HG03571 (cell line): ENCODE results near the gene ANGPTL7.
"Not testable (repeated sequence)": the region's sequence is repeated elsewhere in the genome, so short reads cannot be mapped to it uniquely, and the experiment has no call there.

ENCODE experiments used
- ATAC-seq: cut with Tn5 transposase; IDR thresholded peaks from one replicate; pipeline ENCODE4 v1.9.1; 2021; ENCODE audit not compliant: unreplicated experiment

Gene ANGPTL7, protein sequence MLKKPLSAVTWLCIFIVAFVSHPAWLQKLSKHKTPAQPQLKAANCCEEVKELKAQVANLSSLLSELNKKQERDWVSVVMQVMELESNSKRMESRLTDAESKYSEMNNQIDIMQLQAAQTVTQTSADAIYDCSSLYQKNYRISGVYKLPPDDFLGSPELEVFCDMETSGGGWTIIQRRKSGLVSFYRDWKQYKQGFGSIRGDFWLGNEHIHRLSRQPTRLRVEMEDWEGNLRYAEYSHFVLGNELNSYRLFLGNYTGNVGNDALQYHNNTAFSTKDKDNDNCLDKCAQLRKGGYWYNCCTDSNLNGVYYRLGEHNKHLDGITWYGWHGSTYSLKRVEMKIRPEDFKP

DNA sequence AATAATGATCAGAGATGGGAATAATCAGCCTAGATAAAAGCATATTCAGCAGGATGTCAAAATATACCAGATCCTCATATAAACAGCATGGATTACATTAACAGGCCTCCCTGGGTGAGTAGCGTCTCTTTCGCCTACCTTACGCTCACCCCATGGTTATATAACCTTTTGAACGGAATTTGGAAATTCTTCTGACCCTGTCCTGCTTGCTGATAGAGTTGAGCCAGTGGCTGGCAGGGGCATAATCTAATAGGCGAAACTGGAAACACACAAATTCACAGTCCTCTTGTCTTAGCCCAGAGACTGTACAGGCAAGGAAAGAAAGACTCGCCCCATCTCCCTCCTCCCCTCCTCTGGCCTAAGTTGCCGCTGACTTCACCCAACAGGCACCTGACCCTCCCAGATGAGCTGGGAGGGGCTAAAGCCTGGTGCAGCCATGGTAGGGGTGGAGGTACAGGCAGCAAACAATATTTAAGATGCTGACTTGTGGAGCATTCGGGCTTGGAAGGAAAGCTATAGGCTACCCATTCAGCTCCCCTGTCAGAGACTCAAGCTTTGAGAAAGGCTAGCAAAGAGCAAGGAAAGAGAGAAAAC, at the start of gene ANGPTL7:
ANGPTL7 (plus strand) TSS at position 498 of the 594 bp plus-strand sequence. CDS start 225 bp downstream, outside the sequence.
- ATAC-seq = no peak

DNA sequence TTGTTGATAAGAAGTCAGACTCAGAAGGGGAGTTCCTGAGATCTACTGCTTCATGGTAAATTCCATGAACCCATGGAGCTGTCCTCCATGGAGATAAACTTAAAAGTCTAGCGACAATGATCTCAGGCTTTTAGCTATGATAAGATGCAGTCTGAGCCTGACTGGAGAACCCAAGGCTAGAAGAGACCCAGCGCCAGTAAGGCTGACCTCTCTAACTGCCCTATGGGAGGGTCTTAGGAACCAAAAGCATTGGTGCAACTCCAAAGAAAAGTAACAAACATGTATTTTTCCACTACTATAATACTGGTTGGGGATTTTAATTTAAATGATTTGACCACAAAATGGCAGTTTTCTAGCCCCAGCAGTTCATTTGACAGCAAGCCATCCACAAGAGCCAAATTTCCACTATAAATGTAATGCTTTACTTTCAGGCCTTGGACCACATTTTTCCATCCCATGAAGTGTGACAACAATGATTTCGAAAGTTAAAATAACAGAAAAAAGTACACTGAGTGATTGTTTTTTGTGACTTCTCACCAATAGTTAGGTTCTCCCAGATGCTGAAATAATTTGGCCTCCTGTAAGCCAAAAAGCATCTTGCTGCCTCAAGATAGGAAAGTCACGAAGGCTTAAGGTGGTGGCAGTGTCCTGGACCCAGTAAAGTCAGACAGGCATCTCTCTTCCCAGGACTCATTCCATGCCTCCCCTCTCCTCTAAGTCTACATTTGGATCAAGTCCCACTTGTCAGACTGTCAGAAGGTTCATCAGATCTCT, 46.4 kb upstream of the ANGPTL7 start:
- ATAC-seq = no peak

DNA sequence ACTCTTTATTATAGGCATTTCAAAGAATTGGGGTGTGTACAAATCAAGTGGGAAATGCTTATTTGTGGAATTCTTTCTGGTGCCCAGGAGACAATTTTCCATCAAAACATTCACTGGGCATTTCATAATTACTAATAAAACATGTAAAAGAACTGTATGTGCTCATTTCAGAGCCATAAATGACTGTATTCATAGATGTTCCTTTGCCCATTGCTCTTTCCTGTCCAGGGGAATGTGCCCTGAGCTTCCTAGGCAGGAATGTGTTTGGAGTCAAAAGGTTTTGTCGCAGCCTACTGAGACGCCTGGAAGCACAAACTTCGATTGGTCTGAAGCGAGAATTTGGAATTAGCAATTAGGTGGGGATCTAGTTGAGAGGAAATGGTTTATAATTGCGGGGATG, 45.8 kb upstream of the ANGPTL7 start:
- no peak for ATAC-seq

DNA sequence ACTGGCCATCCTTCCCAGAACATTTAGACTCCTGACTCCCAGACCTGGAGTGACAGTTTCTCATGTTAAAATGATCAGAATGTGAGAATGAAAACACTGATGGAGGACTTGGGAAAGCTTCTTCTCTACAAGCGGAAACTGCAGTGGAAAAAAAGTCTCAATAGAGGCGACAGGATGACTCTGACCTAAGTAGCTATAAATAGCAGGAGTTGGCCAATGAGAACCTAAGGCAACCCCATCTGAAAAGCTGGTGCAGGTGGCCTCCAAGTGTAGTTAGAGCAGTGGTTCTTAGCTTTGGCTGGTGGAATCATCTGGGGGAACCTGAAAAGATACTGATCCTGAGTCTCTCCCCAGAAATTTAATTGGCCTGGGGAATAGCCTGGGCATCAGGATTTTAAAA, 45.2 kb upstream of the ANGPTL7 start:
- no peak for ATAC-seq

DNA sequence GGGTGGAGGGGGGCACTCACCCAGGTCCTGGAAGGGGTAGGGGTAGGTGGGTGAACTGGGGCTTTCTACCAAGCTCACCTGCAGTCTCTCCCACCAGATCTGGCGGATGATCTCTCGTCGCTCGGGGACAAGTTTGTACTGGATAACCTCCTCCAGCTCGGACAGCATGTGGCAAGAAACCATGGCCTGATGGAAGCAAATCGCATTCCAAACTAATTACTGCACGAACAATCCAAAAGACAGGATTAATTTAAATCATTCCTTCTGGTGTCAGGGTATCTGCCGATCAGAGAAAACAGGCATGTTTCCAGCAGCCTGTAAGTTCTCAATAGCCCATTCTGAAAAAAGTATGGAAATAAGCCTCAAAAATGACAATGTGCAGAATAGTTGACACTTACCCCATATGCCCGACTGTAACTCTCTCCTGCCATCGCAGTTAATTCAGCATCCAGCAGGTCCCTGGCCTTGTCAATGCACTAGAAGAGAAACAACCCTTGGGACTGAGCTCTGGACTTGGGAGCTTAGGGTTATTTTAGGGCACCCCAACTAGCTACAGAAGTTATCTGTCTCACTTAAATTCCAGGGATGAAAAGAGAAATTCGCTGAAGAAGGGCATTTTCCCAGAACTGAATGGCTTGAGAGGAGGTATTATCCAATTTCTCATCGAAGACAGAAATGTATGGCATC, 44.4 kb upstream of the ANGPTL7 start:
- no peak for ATAC-seq

DNA sequence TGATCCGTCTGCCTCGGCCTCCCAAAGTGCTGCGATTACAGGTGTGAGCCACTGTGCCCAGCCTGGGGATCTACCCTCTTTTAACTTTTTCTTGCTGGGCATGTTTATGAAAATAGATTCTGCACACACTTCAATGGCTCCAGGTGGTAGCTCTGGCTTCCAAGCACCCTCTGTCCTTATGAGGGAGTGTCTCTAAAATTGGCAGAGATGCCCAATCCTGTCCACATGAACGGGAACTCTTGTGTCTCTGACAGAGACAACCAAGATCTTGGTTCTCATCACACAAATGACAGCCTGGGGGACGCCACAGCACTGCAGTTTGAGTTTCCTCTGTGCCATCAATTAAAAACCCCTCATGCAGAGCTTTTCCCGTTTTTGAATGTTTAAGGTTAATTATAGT, 43.4 kb upstream of the ANGPTL7 start:
- ATAC-seq = no peak

DNA sequence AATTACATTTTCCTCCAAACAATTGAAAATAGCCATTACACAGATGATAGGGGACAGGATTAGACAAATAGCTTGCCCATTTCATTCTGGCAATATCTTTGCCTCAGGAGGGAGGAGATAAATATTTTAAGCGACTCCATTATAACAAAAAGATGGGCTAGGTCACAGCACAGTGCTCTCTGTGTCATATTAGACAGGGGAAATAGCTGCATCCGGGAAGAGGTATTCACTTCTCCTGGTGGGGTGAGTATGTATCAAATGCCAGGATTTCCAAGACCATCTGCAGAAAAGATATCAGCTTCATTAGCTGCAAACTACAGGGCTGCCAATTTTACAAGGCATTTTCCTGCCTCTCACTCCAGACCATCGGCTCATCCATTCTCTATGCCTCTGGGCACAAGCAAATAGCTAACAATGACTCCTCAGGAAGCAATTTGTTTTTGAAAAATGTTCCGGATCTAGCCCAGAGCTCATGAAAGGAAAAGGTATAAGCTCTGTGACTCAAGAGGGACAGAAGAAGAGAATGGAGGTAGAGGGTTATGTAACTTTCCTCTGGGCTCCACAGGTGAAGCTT, 41.9 kb upstream of the ANGPTL7 start:
- no peak for ATAC-seq

DNA sequence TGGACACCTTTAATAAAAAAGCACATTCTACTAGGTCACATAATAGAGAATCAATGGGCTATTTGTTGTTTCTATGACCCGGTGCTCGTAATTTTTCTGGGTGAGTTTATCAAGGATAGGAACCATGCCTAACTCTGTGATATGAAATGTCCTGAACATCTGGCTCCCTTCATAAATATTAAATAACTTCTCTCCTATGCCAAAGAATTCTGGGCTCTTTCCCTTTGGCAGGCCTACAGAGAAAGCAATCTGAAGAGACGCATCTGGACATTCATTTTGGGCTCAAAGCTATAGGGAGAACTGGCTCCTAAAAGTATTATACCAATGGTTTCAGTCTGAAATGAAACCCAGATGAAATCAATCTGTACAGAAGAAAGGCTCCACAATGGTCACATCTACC, 38.8 kb upstream of the ANGPTL7 start:
- ATAC-seq = no peak

DNA sequence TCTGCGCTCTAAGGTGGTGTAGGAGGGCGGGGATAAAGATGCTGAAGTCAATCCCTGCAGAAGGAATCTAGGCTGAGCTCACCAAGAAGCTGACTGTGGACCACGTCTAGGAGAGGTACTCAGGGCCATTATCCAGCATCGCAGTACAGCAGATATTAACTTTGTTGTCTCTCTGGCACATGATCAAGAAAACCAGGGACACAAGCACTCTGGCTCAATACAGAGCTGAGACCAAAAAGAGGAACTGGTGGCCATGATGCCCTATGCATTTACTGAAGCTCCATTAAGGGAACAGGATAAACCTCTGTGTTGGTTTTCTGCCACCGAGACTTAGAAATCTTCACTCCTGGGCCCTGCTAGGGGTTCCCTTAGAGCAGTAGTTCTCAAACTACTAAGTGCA, 38.0 kb upstream of the ANGPTL7 start:
- no peak for ATAC-seq

DNA sequence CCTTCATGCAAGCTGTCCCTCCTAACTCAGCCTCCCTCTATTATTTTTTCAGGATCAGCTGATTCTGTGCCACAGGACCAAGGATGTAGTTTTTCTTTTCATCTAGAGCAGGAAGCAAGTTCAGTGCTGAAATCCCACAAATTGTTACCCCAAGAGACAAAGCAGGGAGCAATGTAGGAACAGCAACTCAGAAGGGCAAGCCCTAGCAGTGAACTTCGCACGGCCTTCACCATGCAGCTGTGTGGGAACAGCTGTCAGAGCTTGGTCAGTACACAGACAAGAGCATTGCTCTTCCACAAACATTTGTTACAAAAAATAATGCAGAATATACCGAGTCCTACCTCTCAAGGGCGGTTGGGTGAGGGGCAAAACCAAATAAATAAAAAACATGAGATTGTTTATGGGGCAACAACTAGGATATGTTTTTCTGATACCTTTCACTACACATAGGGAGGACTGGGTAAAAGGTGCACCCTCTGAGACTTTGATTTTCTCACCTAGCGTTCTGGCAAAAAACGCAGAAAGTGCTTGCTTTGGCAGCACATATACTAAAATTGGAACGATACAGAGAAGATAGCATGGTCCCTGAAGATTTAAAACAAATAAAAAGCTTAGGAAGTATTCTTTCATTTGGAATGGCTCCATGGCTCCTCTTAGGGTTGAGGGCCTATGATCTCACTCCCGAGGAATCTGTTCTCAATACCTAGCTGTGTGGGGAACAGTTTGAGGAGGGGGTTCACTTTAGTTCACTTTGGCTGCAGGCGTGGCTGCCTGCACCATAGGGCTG, 37.1 kb upstream of the ANGPTL7 start:
- no peak for ATAC-seq

DNA sequence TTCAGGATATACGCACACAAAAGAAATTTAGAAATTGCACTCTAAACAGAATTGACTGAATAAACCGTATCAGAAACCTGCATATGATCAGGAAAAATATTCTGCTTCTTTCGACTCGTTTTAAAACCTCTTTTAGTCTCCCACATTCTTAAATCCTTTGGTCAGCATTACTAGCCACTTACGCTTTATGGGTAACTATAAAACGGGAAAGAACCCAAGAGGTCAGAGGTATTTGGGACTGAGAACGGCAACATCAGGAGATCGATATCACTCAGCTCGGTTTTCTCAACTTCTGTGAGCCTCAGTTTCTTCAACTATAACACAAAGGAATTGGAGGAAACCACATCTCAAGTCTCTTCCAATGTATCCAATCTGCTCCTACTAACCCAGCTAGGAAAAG, 36.4 kb upstream of the ANGPTL7 start:
- no peak for ATAC-seq

DNA sequence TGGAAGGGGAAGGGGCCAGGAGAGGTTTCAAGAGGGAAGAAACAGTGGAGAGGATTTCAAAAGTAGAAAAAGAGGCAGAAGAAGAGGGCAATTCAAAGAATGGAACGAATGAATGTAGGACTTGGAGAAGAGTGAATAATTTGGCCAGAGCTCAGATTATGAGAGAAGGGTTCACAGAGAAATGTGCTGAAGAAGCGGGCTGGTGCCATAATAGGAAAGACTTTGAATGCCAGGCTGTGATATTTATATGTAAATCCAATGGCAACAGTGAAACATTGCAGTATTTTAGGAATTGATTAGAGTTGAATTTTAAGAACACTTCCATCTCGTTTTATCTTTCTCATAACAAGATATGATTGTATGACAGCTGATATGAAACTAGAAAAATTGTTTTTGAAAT, 36.0 kb upstream of the ANGPTL7 start:
- ATAC-seq = no peak

DNA sequence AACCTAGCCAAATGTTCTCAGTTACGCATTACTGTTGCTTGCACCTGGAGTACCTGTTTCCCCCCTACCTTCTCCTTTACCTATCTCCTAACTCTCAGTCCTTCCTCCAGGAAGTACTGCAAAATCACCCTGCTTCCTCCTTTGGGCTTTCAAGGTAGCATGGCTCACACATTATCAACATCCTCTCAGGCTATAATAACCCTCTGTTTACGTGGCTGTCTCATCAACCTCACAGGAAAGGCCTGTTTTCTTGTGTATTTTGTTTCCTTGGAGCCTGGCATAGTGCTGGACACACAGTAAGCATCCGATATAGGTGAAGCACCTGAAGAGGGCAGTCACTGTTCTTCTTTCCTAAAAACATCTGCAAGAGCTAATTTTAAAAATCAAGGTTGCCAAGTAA, 32.7 kb upstream of the ANGPTL7 start:
- no peak for ATAC-seq

DNA sequence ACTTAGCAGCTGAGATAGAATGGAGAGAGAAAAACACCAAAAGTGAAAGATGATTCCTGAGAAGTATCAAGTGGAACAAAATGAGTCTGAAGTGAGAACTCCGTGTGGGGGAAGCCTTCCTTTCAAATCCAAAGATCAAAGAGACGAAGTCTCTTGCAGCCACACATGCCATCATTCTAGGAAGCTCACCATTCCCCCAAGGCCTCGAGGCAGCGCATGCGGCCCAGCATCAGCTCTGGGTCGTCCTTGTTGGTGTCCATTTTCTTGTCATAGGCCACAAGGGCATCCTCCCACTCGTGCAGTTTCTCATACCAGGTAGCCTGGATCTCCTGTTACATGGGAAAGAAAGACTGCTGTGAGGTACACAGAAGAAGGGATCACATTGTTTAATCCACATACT, 32.2 kb upstream of the ANGPTL7 start:
- no peak for ATAC-seq

DNA sequence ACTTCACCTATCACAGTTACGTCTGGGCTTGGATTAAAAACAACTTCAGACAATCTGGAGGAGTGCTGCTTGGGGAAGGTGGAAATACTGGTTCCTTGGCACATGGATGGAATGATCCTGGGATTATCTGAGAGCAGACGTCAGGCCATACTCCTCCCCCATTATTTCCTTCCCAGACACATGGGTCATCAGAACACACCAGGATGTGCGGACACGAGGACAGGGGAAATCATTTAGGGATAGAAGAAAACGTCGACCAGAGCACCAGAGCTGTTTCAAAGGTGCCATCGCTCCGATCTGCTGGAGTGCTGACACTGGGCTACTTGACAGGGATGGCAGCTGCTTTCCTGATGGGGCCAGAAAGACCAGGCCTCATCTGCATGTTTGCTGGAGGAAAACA, 31.8 kb upstream of the ANGPTL7 start:
- ATAC-seq = no peak

DNA sequence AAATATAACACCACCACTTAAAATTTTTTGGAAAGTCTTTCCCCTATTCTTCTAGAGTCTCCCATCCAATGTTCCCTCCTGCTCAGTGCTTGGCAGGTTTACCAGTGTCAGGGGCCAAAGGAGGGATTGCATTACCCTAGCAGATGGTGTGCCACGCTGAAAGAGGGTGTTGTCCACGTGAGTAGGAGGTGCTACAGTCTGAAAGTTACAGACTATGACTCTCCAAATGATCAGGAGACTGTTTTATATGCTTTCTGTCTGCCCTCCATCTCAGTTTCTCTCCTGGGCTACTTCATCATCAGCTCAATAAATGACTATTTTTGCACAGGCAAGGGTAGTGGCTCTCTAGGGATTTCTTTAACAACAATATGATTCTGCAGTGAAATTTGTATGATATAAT, 31.3 kb upstream of the ANGPTL7 start:
- no peak for ATAC-seq

DNA sequence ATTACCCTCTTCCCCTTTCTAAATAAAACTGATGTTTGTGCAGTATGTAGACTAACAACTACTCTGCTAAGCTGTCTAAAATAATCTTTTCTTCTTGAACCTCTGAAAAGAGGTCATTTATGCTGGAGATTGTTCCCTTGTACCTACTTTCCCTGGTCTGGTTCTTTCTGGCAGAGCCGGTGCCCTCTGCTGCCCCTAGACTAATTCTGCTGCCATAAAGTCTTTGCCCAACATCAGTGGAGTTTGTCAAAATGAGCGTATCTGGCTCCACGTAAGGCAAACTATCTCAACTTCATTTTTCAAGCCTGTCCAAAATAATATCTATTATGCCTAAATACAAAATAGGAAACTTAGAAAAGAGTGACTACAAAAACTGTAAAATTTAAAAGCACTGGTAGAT, 30.9 kb upstream of the ANGPTL7 start:
- ATAC-seq = no peak

DNA sequence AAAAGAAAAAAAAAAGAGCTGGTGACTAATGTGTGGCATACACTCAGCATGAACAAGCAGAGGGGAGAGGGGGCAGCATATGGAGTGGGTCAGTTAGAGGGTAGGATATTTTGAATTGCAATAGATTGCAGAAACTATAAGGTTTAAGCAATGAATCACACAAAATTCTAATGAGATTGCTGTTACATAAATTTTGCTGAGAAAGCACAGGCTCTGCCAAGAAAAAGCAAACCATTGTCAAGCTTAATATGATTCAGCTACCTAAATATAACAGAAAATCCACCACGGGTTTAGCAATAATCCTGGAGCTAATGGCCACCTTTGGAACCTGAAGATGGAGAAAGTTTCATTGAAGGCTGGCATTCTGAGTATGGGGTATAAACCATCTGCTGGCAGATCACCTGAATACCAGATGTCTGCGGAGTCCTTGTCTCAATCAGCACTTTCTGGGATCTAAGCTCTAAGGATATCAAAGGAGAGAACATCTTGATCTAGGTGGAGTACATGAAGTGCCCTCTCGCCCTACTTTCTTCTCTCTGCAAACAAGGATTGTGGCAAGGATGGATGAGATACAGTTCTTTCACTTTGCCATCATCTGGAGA, 30.3 kb upstream of the ANGPTL7 start:
- ATAC-seq = no peak

DNA sequence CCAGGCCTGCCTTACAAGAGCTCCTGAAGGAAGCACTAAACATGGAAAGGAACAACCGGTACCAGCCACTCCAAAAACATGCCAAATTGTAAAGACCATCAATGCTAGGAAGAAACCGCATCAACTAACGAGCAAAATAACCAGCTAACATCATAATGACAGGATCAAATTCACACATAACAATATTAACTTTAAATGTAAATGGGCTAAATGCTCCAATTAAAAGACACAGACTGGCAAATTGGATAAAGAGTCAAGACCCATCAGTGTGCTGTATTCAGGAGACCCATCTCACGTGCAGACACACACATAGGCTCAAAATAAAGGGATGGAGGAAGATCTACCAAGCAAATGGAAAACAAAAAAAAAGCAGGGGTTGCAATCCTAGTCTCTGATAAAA, 26.4 kb upstream of the ANGPTL7 start:
- ATAC-seq = not testable (repeated sequence)

DNA sequence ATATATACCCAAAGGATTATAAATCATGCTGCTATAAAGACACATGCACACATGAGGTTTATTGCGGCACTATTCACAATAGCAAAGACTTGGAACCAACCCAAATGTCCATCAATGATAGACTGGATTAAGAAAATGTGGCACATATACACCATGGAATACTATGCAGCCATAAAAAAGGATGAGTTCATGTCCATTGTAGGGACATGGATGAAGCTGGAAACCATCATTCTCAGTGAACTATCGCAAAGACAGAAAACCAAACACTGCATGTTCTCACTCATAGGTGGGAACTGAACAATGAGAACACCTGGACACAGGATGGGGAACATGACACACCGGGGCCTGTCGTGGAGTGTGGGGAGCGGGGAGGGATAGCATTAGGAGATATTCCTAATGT, 22.4 kb upstream of the ANGPTL7 start:
- ATAC-seq = not testable (repeated sequence)
